ENCODE measurements around the gene ZNF70. TPM values are rescaled to one million over a fixed set of nuclear protein-coding genes. Genes with fewer than 3 reads are reported as not detected.
A peak's percentile ranks its signal among the peaks of the same experiment; 100 is the strongest.

The ZNF70 gene
- total RNA-seq, 1 experiment from 2014 or later, result 9.7 TPM

GRCh38 chr22:23786752-23787599 is 36.1 kb upstream of the ZNF70 start, which contains the start of gene SMARCB1:
Gene SMARCB1 (plus strand): TSS chr22:23786966. CDS start chr22:23787170, 204 bp downstream.
- POLR2A ChIA-PET (ENCODE audit: low non-redundant PET), result interaction anchor here (0.6 kb wide), 1 partner anchor 70 kb away, joined by 3 read pairs; no protein-coding TSS in a partner anchor
- Histone ChIP-seq H3K4me1 (ENCODE audit: insufficient read depth, low read length, poor library complexity, severe bottlenecking) (peaks cover 11% of the 10 kb centered on the region), H3K9me3 (ENCODE audit: low read depth, low read length, poor library complexity, severe bottlenecking) (no peaks in the 10 kb centered on the region), H3K36me3 (ENCODE audit: insufficient read depth, low read length, poor library complexity, severe bottlenecking) (peaks cover 7% of the 10 kb centered on the region), H3K27ac (ENCODE audit: low read depth, low read length, poor library complexity, severe bottlenecking) (peak within 1 kb of the TSS; percentile 100), H3K4me3 (ENCODE audit: low read depth, low read length, poor library complexity, severe bottlenecking) (peak within 1 kb of the TSS; percentile 92), H3K27me3 (replicated peaks; ENCODE audit: insufficient read depth, low read depth, low read length, poor library complexity) (no peaks in the 10 kb centered on the region)
- no TSS peak for BruUV-seq (replicated peaks)
- peak; percentile 94 for DNase-seq (ENCODE audit: low spot score)
- intact Hi-C loops (cut with micrococcal nuclease; ENCODE audit: unreplicated experiment), result no loop called here
- TF ChIP-seq EZH2 (IDR thresholded peaks at IDR 0.05; ENCODE audit: borderline replicate concordance, low read depth, low read length, poor library complexity, severe bottlenecking), result no peak
- TF ChIP-seq CTCF (conservative IDR thresholded peaks at IDR 0.05; ENCODE audit: low read depth, low read length), result no peak
- CTCF ChIA-PET, result no interaction called here

- POLR2A ChIA-PET (ENCODE audit: low non-redundant PET), result no interaction called here
- CTCF ChIA-PET, result interaction anchor here (0.7 kb wide), 1 partner anchor 14 kb away, joined by 9 read pairs; the partner anchor contains the start of gene MMP11
- Histone ChIP-seq H3K9me3 (ENCODE audit: low read depth, low read length, poor library complexity, severe bottlenecking) (no peaks in the 10 kb centered on the region), H3K27ac (ENCODE audit: low read depth, low read length, poor library complexity, severe bottlenecking) (peak overlapping the region; percentile 100), H3K4me1 (ENCODE audit: insufficient read depth, low read length, poor library complexity, severe bottlenecking) (peaks cover 11% of the 10 kb centered on the region), H3K27me3 (replicated peaks; ENCODE audit: insufficient read depth, low read depth, low read length, poor library complexity) (no peaks in the 10 kb centered on the region), H3K4me3 (ENCODE audit: low read depth, low read length, poor library complexity, severe bottlenecking) (peak overlapping the region; percentile 92), H3K36me3 (ENCODE audit: insufficient read depth, low read length, poor library complexity, severe bottlenecking) (peaks cover under 1% of the 10 kb centered on the region)
- TF ChIP-seq EZH2 (IDR thresholded peaks at IDR 0.05; ENCODE audit: borderline replicate concordance, low read depth, low read length, poor library complexity, severe bottlenecking), result no peak
- no peak for TF ChIP-seq CTCF (conservative IDR thresholded peaks at IDR 0.05; ENCODE audit: low read depth, low read length)
- intact Hi-C loops (cut with micrococcal nuclease; ENCODE audit: unreplicated experiment), result no loop called here
- BruUV-seq (replicated peaks), result TSS peak; percentile 88
- DNase-seq (ENCODE audit: low spot score), result no peak
Observed at GRCh38 chr22:23786261-23786710, 35.4 kb upstream of the ZNF70 start.

DNA sequence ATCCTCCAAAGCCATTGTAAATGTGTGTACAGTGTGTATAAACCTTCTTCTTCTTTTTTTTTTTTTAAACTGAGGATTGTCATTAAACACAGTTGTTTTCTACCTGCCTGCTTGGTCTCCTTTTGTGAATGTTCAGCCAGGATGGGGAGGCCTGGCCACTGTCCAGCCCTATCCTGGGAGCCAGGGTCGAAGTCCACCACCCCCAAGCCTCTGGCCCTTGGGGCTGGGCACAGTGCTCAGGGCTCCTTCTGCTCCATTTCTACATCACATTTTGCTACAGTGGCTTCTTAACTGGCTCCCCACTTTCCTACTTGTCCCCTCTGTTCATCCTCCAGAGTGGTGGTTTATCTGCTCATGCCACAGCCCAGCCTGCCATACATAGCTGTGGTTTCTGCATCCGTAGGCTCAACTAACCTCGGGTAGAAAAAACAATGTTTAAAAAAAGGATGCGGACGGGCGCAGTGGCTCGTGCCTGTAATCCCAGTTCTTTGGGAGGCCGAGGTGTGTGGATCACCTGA is 33.4 kb upstream of the ZNF70 start:
- H3K4me3 ChIP-seq (ENCODE audit: low read depth, low read length, poor library complexity, severe bottlenecking), result no peak overlapping the region
- no peaks in the 10 kb centered on the region for H3K36me3 ChIP-seq (ENCODE audit: insufficient read depth, low read length, poor library complexity, severe bottlenecking)
- no TSS peak for BruUV-seq (replicated peaks)
- no peaks in the 10 kb centered on the region for H3K27me3 ChIP-seq (replicated peaks; ENCODE audit: insufficient read depth, low read depth, low read length, poor library complexity)
- no peak overlapping the region for H3K27ac ChIP-seq (ENCODE audit: low read depth, low read length, poor library complexity, severe bottlenecking)
- no peak for TF ChIP-seq EZH2 (IDR thresholded peaks at IDR 0.05; ENCODE audit: borderline replicate concordance, low read depth, low read length, poor library complexity, severe bottlenecking)
- no peak for TF ChIP-seq CTCF (conservative IDR thresholded peaks at IDR 0.05; ENCODE audit: low read depth, low read length)
- CTCF ChIA-PET, result no interaction called here
- DNase-seq (ENCODE audit: low spot score), result no peak
- H3K4me1 ChIP-seq (ENCODE audit: insufficient read depth, low read length, poor library complexity, severe bottlenecking), result peaks cover 11% of the 10 kb centered on the region
- POLR2A ChIA-PET (ENCODE audit: low non-redundant PET), result no interaction called here
- intact Hi-C loops (cut with micrococcal nuclease; ENCODE audit: unreplicated experiment), result no loop called here
- H3K9me3 ChIP-seq (ENCODE audit: low read depth, low read length, poor library complexity, severe bottlenecking), result no peaks in the 10 kb centered on the region

Data from A673 (cell line).